Measurements from ENCODE around the gene PGM3. TPM values are rescaled to one million over a fixed set of nuclear protein-coding genes. Genes with fewer than 3 reads are reported as not detected.
A peak's percentile ranks its signal among the peaks of the same experiment; 100 is the strongest.
"Not testable (repeated sequence)": the region's sequence is repeated elsewhere in the genome, so short reads cannot be mapped to it uniquely, and the experiment has no call there.

The PGM3 gene
- total and polyA plus RNA-seq, 2 experiments from 2014 or later, result 74.4 to 131 TPM

- H3K27me3 ChIP-seq (replicated peaks; ENCODE audit: insufficient read depth), result no peaks in the 10 kb centered on the region
- no peaks in the 10 kb centered on the region for H3K9me2 ChIP-seq (ENCODE audit: insufficient read depth)
- peak overlapping the region; percentile 98 for H3K9ac ChIP-seq
- DNase-seq, result peak; percentile 71
- peak overlapping the region; percentile 95 for H3K4me2 ChIP-seq (ENCODE audit: unreplicated experiment)
- peak overlapping the region; percentile 92 for H3K27ac ChIP-seq
- peaks cover 69% of the 10 kb centered on the region for H3K79me2 ChIP-seq (ENCODE audit: insufficient read depth)
- in situ Hi-C loops (cut with MboI), result loop anchor here (25.0 kb wide), 1 partner anchor 955 kb away; the partner anchor contains the start of gene IBTK
- TF ChIP-seq EZH2phosphoT487 (IDR thresholded peaks at IDR 0.05; ENCODE audit: insufficient read depth, low read depth), result no peak
- no peak for TF ChIP-seq EZH2 (IDR thresholded peaks at IDR 0.05; ENCODE audit: insufficient read depth, poor library complexity, severe bottlenecking)
- no peaks in the 10 kb centered on the region for H4K20me1 ChIP-seq (ENCODE audit: insufficient read depth)
- H3K4me3 ChIP-seq, result peak overlapping the region; percentile 88
- no peaks in the 10 kb centered on the region for H3K9me3 ChIP-seq (ENCODE audit: low read depth)
- peaks cover 27% of the 10 kb centered on the region for H3K36me3 ChIP-seq (ENCODE audit: low read depth)
- WGBS, 2 experiments (ENCODE audit: low coverage in 1 of 2, low lambda C conversion rate in 2 of 2, missing lambda C conversion rate in 2 of 2), result 0 to 4% methylated on average over 4 of the region's 4 CpGs
- peak overlapping the region; percentile 72 for H2AFZ ChIP-seq
- H3K4me1 ChIP-seq (ENCODE audit: insufficient read depth), result peaks cover 29% of the 10 kb centered on the region
- H3F3A ChIP-seq (ENCODE audit: insufficient read depth), result no peaks in the 10 kb centered on the region
Measured at GRCh38 chr6:83192456-83192855, 609 bp downstream of the PGM3 start.

- H4K20me1 ChIP-seq (ENCODE audit: insufficient read depth); H3K27me3 ChIP-seq (replicated peaks; ENCODE audit: insufficient read depth); H2AFZ ChIP-seq; DNase-seq; H3F3A ChIP-seq (ENCODE audit: insufficient read depth); H3K9me3 ChIP-seq (ENCODE audit: low read depth); H3K9me2 ChIP-seq (ENCODE audit: insufficient read depth): not testable (repeated sequence)
- H3K27ac ChIP-seq, result peak overlapping the region; percentile 92
- H3K36me3 ChIP-seq (ENCODE audit: low read depth), result peaks cover 31% of the 10 kb centered on the region
- 86% methylated on average over 15 to 18 of the region's 18 CpGs for WGBS, 2 experiments (ENCODE audit: low coverage in 1 of 2, low lambda C conversion rate in 2 of 2, missing lambda C conversion rate in 2 of 2)
- H3K4me1 ChIP-seq (ENCODE audit: insufficient read depth), result peaks cover 28% of the 10 kb centered on the region
- in situ Hi-C loops (cut with MboI), result loop anchor here (25.0 kb wide), 1 partner anchor 955 kb away; the partner anchor contains the start of gene IBTK
- peaks cover 73% of the 10 kb centered on the region for H3K79me2 ChIP-seq (ENCODE audit: insufficient read depth)
- H3K9ac ChIP-seq, result peak overlapping the region; percentile 98
- peak overlapping the region; percentile 95 for H3K4me2 ChIP-seq (ENCODE audit: unreplicated experiment)
- H3K4me3 ChIP-seq, result peak overlapping the region; percentile 88
Measured at GRCh38 chr6:83191974-83192373, 1.1 kb downstream of the PGM3 start.

GRCh38 chr6:83190626-83191025 is 2.4 kb downstream of the PGM3 start:
- Histone ChIP-seq H3K4me2 (ENCODE audit: unreplicated experiment) (peak overlapping the region; percentile 15), H3K79me2 (ENCODE audit: insufficient read depth) (peaks cover 85% of the 10 kb centered on the region)
- in situ Hi-C loops (cut with MboI), result loop anchor here (25.0 kb wide), 1 partner anchor 953 kb away; the partner anchor contains the start of gene IBTK

GRCh38 chr6:83188501-83188900 is 4.6 kb downstream of the PGM3 start:
- Histone ChIP-seq H3K9ac (no peak overlapping the region), H3K4me3 (no peak overlapping the region), H3K79me2 (ENCODE audit: insufficient read depth) (peaks cover 85% of the 10 kb centered on the region), H3K4me2 (ENCODE audit: unreplicated experiment) (no peak overlapping the region), H2AFZ (no peak overlapping the region), H3K27me3 (replicated peaks; ENCODE audit: insufficient read depth) (no peaks in the 10 kb centered on the region), H3K27ac (no peak overlapping the region), H3K9me3 (ENCODE audit: low read depth) (no peaks in the 10 kb centered on the region), H3F3A (ENCODE audit: insufficient read depth) (peaks cover 28% of the 10 kb centered on the region), H3K4me1 (ENCODE audit: insufficient read depth) (peaks cover 31% of the 10 kb centered on the region), H4K20me1 (ENCODE audit: insufficient read depth) (no peaks in the 10 kb centered on the region), H3K36me3 (ENCODE audit: low read depth) (peaks cover 56% of the 10 kb centered on the region), H3K9me2 (ENCODE audit: insufficient read depth) (no peaks in the 10 kb centered on the region)
- 82 to 83% methylated on average over 3 of the region's 3 CpGs for WGBS, 2 experiments (ENCODE audit: low coverage in 1 of 2, low lambda C conversion rate in 2 of 2, missing lambda C conversion rate in 2 of 2)
- in situ Hi-C loops (cut with MboI), result loop anchor here (25.0 kb wide), 1 partner anchor 951 kb away; the partner anchor contains the start of gene IBTK
- TF ChIP-seq EZH2 (IDR thresholded peaks at IDR 0.05; ENCODE audit: insufficient read depth, poor library complexity, severe bottlenecking), result no peak
- TF ChIP-seq EZH2phosphoT487 (IDR thresholded peaks at IDR 0.05; ENCODE audit: insufficient read depth, low read depth), result no peak
- DNase-seq, result no peak

More at GRCh38 chr6:83190626-83191025, 2.4 kb downstream of the PGM3 start:
- Histone ChIP-seq H3K36me3 (ENCODE audit: low read depth) (peaks cover 40% of the 10 kb centered on the region), H3K27me3 (replicated peaks; ENCODE audit: insufficient read depth) (no peaks in the 10 kb centered on the region), H3K9ac (no peak overlapping the region), H3K27ac (no peak overlapping the region), H3F3A (ENCODE audit: insufficient read depth) (peaks cover 10% of the 10 kb centered on the region; the same call in 1 of the 2 replicates), H2AFZ (no peak overlapping the region), H3K4me1 (ENCODE audit: insufficient read depth) (peaks cover 21% of the 10 kb centered on the region), H3K4me3 (peak overlapping the region; percentile 88; the same call in 1 of the 2 replicates), H3K9me2 (ENCODE audit: insufficient read depth) (no peaks in the 10 kb centered on the region), H4K20me1 (ENCODE audit: insufficient read depth) (no peaks in the 10 kb centered on the region), H3K9me3 (ENCODE audit: low read depth) (no peaks in the 10 kb centered on the region)
- WGBS, 2 experiments (ENCODE audit: low coverage in 1 of 2, low lambda C conversion rate in 2 of 2, missing lambda C conversion rate in 2 of 2), result 76 to 89% methylated on average over 6 of the region's 6 CpGs
- DNase-seq, result no peak
- TF ChIP-seq EZH2 (IDR thresholded peaks at IDR 0.05; ENCODE audit: insufficient read depth, poor library complexity, severe bottlenecking) (no peak), EZH2phosphoT487 (IDR thresholded peaks at IDR 0.05; ENCODE audit: insufficient read depth, low read depth) (no peak)
